PC-9 (cell line): ENCODE results near the gene BCAT1.

Experiments
- CTCF ChIP-seq: fragments of 200-600 bp; sonication (generic); conservative IDR thresholded peaks from 2 replicates; pipeline ENCODE4 v1.6.1; 2017; ENCODE audit warnings: mixed run types, antibody characterized with exemption, mild to moderate bottlenecking, moderate library complexity
- EZH2 ChIP-seq: fragments of 200-600 bp; sonication (generic); IDR thresholded peaks from 2 replicates; pipeline ENCODE4 v1.8.0; 2017; ENCODE audit warnings: antibody characterized with exemption, low read depth

- TF ChIP-seq CTCF (no peak), EZH2 (no peak)
Observed at GRCh38 chr12:24913130-24913529, 35.8 kb downstream of the BCAT1 start.
